Suppressor macrophage treated with lipopolysaccharide for 4 hours (primary cell): ENCODE results near the gene PTPRN2.
"Not testable (repeated sequence)": the region's sequence is repeated elsewhere in the genome, so short reads cannot be mapped to it uniquely, and the experiment has no call there.

ENCODE experiments used
- DNase-seq: peaks from one replicate; pipeline ENCODE4 v3.0.0-alpha.2; 2020

The PTPRN2 gene

GRCh38 chr7:158191671-158192070 lies 396.0 kb downstream of the PTPRN2 start:
- no peak for DNase-seq

- DNase-seq: no peak
Measured at GRCh38 chr7:158190756-158191155, 396.9 kb downstream of the PTPRN2 start.

- DNase-seq: no peak
Measured at GRCh38 chr7:158188676-158189075, 398.9 kb downstream of the PTPRN2 start.

- no peak for DNase-seq
Measured at GRCh38 chr7:158187694-158187994, 400.0 kb downstream of the PTPRN2 start.

GRCh38 chr7:158186864-158187693 lies 400.5 kb downstream of the PTPRN2 start:
- no peak for DNase-seq

- DNase-seq: no peak
Measured at GRCh38 chr7:158186406-158186805, 401.2 kb downstream of the PTPRN2 start.

GRCh38 chr7:158185653-158186052 lies 402.0 kb downstream of the PTPRN2 start:
- no peak for DNase-seq

- no peak for DNase-seq
Measured at GRCh38 chr7:158183431-158183830, 404.2 kb downstream of the PTPRN2 start.

GRCh38 chr7:158176561-158177173 lies 411.0 kb downstream of the PTPRN2 start:
- DNase-seq: no peak

- DNase-seq: no peak
Measured at GRCh38 chr7:158175779-158176178, 411.8 kb downstream of the PTPRN2 start.

- no peak for DNase-seq
Measured at GRCh38 chr7:158174947-158175346, 412.7 kb downstream of the PTPRN2 start.

- DNase-seq: no peak
Measured at GRCh38 chr7:158167373-158167772, 420.2 kb downstream of the PTPRN2 start.

- DNase-seq: no peak
Measured at GRCh38 chr7:158166386-158167340, 421.0 kb downstream of the PTPRN2 start.

- no peak for DNase-seq
Measured at GRCh38 chr7:158165711-158166110, 421.9 kb downstream of the PTPRN2 start.

GRCh38 chr7:158164101-158165095 lies 423.2 kb downstream of the PTPRN2 start:
- no peak for DNase-seq

- no peak for DNase-seq
Measured at GRCh38 chr7:158161194-158161593, 426.4 kb downstream of the PTPRN2 start.

GRCh38 chr7:158160199-158160598 lies 427.4 kb downstream of the PTPRN2 start:
- DNase-seq: no peak

- no peak for DNase-seq
Measured at GRCh38 chr7:158157460-158157859, 430.2 kb downstream of the PTPRN2 start.

- not testable (repeated sequence) for DNase-seq
Measured at GRCh38 chr7:158151273-158151672, 436.4 kb downstream of the PTPRN2 start.

- no peak for DNase-seq
Measured at GRCh38 chr7:158150234-158150633, 437.4 kb downstream of the PTPRN2 start.

- DNase-seq: not testable (repeated sequence)
Measured at GRCh38 chr7:158147431-158147830, 440.2 kb downstream of the PTPRN2 start.

GRCh38 chr7:158145370-158145769 lies 442.3 kb downstream of the PTPRN2 start:
- no peak for DNase-seq
